K562 (cell line): ENCODE measurements around the gene CRYZL1. TPM values are rescaled to one million over a fixed set of nuclear protein-coding genes. Genes with fewer than 3 reads are reported as not detected.

Experiments
- ATAC-seq: fragments of 200-7000 bp; cut with Tn5 transposase; 3 replicates; pipeline ENCODE4 v1.9.1; 2020; ENCODE audit warnings: moderate library complexity
- BruUV-seq: library from RNA; stranded (reverse); fragments of 400-500 nt; replicated peaks from 2 replicates; lab custom pipeline; 2021; lab: Mats Ljungman, UMichigan
- CTCF ChIA-PET: fragments of 300-600 bp; formaldehyde crosslinking; extraction: SDS; loops from one replicate; lab custom pipeline; 2021; ENCODE audit warnings: low intra/inter-chr PET ratio; lab: Yijun Ruan, JAX
- POLR2A ChIA-PET: fragments of 300-600, 350-650 bp; sonication (Branson Sonifier 250); formaldehyde crosslinking; extraction: SDS; loops from one replicate; lab custom pipeline; 2021; ENCODE audit warnings: antibody characterized with exemption, inconsistent platforms; lab: Yijun Ruan, JAX
- DNase-seq, 4 experiments: peaks; one replicate each; pipeline versions ENCODE4 v3.0.0 to v3.0.0-alpha.2; 2011 to 2018; ENCODE audit warnings: low spot score in 3 of 4, mixed read lengths in 3 of 4; ENCODE audit errors: extremely low read depth in 1 of 4
- FAIRE-seq: peaks from 2 replicates; lab custom pipeline; 2011; peaks lifted over from hg19 to GRCh38; lab: Jason Lieb, UNC
- H2AFZ ChIP-seq: 2 replicates; pipeline ENCODE4 v1.6.0; 2011; ENCODE audit warnings: low read depth, low read length, control low read depth, inconsistent platforms
- H3K27ac ChIP-seq: fragments of 200-600 bp; 3 replicates; pipeline ENCODE4 v1.8.0; 2011; ENCODE audit warnings: low read depth, mild to moderate bottlenecking, control low read depth, inconsistent platforms, low read length, moderate library complexity, mixed read lengths; ENCODE audit errors: extremely low read depth
- H3K27me3 ChIP-seq, 2 experiments: fragments of 300-600 bp in 1 of 2; 2 replicates in 1 of 2; 3 replicates in 1 of 2; pipeline versions ENCODE4 v1.6.0 to v1.8.0; 2011; ENCODE audit warnings: inconsistent platforms in 2 of 2, low read length in 2 of 2, mild to moderate bottlenecking in 1 of 2, mixed read lengths in 1 of 2, moderate library complexity in 1 of 2; ENCODE audit not compliant: control insufficient read depth in 2 of 2, insufficient read depth in 2 of 2
- H3K36me3 ChIP-seq: fragments of 300-600 bp; 3 replicates; pipeline ENCODE4 v1.8.0; 2011; ENCODE audit warnings: mild to moderate bottlenecking, low read length, inconsistent platforms; ENCODE audit not compliant: control insufficient read depth, insufficient read depth
- H3K4me1 ChIP-seq, 2 experiments: fragments of 200-600 bp in 1 of 2; replicated peaks in 1 of 2; 2 replicates in 1 of 2; 3 replicates in 1 of 2; pipeline versions ENCODE4 v1.5.1 to v1.8.0; 2011; ENCODE audit warnings: inconsistent platforms in 2 of 2, low read length in 2 of 2, mild to moderate bottlenecking in 1 of 2, mixed read lengths in 1 of 2, moderate library complexity in 1 of 2; ENCODE audit not compliant: control insufficient read depth in 2 of 2, insufficient read depth in 2 of 2
- H3K4me2 ChIP-seq: 2 replicates; pipeline ENCODE4 v1.6.1; 2011; ENCODE audit warnings: low read length, control low read depth, inconsistent platforms, mixed read lengths; ENCODE audit not compliant: insufficient read depth
- H3K4me3 ChIP-seq: fragments of 200-600 bp; sonication (generic), shearing (Covaris generic); 2 replicates; pipeline ENCODE4 v1.5.1; 2016; ENCODE audit warnings: control low read depth, inconsistent platforms
- H3K79me2 ChIP-seq: fragments of 200-600 bp; 3 replicates; pipeline ENCODE4 v1.8.0; 2011; ENCODE audit warnings: low read length, inconsistent platforms; ENCODE audit not compliant: control insufficient read depth, insufficient read depth
- H3K9ac ChIP-seq, 2 experiments: 2 replicates each; pipeline versions ENCODE4 v1.6.0 to v1.6.1; 2011; ENCODE audit warnings: low read depth in 2 of 2, low read length in 2 of 2, control low read depth in 1 of 2, inconsistent platforms in 1 of 2, mild to moderate bottlenecking in 1 of 2, mixed read lengths in 1 of 2; ENCODE audit not compliant: insufficient read depth in 1 of 2
- H3K9me1 ChIP-seq: one replicate; pipeline ENCODE4 v1.6.0; 2011; ENCODE audit warnings: inconsistent platforms, mild to moderate bottlenecking, low read length, moderate library complexity; ENCODE audit not compliant: control insufficient read depth, insufficient read depth
- H3K9me3 ChIP-seq: replicated peaks from 2 replicates; pipeline ENCODE4 v1.5.1; 2011; ENCODE audit warnings: low read depth, low read length, inconsistent platforms; ENCODE audit not compliant: control insufficient read depth, insufficient read depth
- H4K20me1 ChIP-seq: replicated peaks from 2 replicates; pipeline ENCODE4 v1.6.1; 2011; ENCODE audit warnings: low read length, inconsistent platforms, mixed read lengths; ENCODE audit not compliant: control insufficient read depth, insufficient read depth
- CEBPB ChIP-seq: fragments of 450-650 bp; IDR thresholded peaks from 2 replicates; pipeline ENCODE4 v1.6.1; 2016; ENCODE audit warnings: missing genetic modification characterization, missing compliant biosample characterization
- MAFF ChIP-seq: IDR thresholded peaks from 2 replicates; pipeline ENCODE4 v1.6.1; 2012; ENCODE audit warnings: low read length, improper control_type of control experiment
- MCM5 ChIP-seq: fragments of 450-650 bp; IDR thresholded peaks from 2 replicates; pipeline ENCODE4 v1.6.1; 2016; ENCODE audit warnings: low read depth
- NFATC3 ChIP-seq: fragments of 450-650 bp; IDR thresholded peaks from 2 replicates; pipeline ENCODE4 v1.6.1; 2017; ENCODE audit warnings: mild to moderate bottlenecking
- PYGO2 ChIP-seq: fragments of 450-650 bp; IDR thresholded peaks from 2 replicates; pipeline ENCODE4 v1.6.1; 2016; ENCODE audit warnings: mild to moderate bottlenecking, missing genetic modification characterization, moderate library complexity, missing compliant biosample characterization
- TAF15 ChIP-seq: fragments of 200-400 bp; formaldehyde crosslinking; IDR thresholded peaks from 2 replicates; pipeline ENCODE4 v1.6.1; 2017; ENCODE audit warnings: mild to moderate bottlenecking, low read depth, low read length, moderate library complexity
- TRIM28 ChIP-seq: fragments of 450-650 bp; IDR thresholded peaks from 2 replicates; pipeline ENCODE4 v1.6.1; 2017
- WGBS: fragments of 100-300 bp; shearing (Covaris generic); methylation state at CpG from one replicate; pipeline ENCODE4 v1.1.6; 2016; ENCODE audit warnings: low coverage, mixed read lengths; ENCODE audit not compliant: insufficient coverage; ENCODE audit errors: missing lambda C conversion rate; 5-methylcytosine and 5-hydroxymethylcytosine counted together
- in situ Hi-C: fragments of 300-500 bp; cut with MboI; formaldehyde crosslinking; loops from 4 replicates; pipeline ENCODE4 v1.15.0; 2018; ENCODE audit warnings: inconsistent platforms, mixed read lengths
- intact Hi-C: fragments of 100-400 bp; cut with micrococcal nuclease; formaldehyde crosslinking; loops from 2 replicates; pipeline ENCODE4 v1.14.2; 2022
- polyA plus RNA-seq, 8 experiments: library from polyadenylated mRNA; depleted of rRNA in 4 of 8; stranded (reverse) in 5 of 8; unstranded in 3 of 8; fragments of >200 nt; fragmentation: Nextera tagmentation in 2 of 8; fragmentation: Illumina TruSeq in 1 of 8; extraction: Ambion mirVana in 2 of 8; extraction: Trizol in 1 of 8; gene quantifications; 2 replicates each; pipeline versions ENCODE4 v1.2.1 to v1.2.3, GENCODE V29; 2011 to 2014; ENCODE audit warnings: inconsistent platforms in 1 of 8, missing spikeins in 1 of 8
- total RNA-seq, 7 experiments: library from RNA; depleted of rRNA in 6 of 7; stranded (reverse); fragments of >200 nt in 6 of 7; fragmentation: Illumina TruSeq in 2 of 7; extraction: Trizol in 2 of 7; gene quantifications; 2 replicates each; pipeline versions ENCODE4 v1.2.1 to v1.2.3, GENCODE V29; 2011 to 2021; ENCODE audit warnings: low replicate concordance in 1 of 7

The CRYZL1 gene
- total and polyA plus RNA-seq, 9 of the 15 experiments (the other 6 are each of a cell fraction or from before 2014, with no cell fraction given): 19.9 to 98.2 (median 39.2) TPM

- intact Hi-C loops (no loop called here), in situ Hi-C loops (no loop called here)
- no peak overlapping the region for H3K4me2 ChIP-seq
- H3K27ac ChIP-seq: no peak overlapping the region
- CTCF ChIA-PET: no interaction called here
- H3K27me3 ChIP-seq: peaks cover 0 to 4% of the 10 kb centered on the region in 2 experiments; a peak in 4 of 5 replicates
- ATAC-seq (no peak), FAIRE-seq (no peak), DNase-seq (no peak)
- no peak overlapping the region for H3K9ac ChIP-seq
- no peak for TF ChIP-seq TAF15
- TF ChIP-seq CEBPB: peak; percentile 68
- no peaks in the 10 kb centered on the region for H3K79me2 ChIP-seq
- H4K20me1 ChIP-seq: no peaks in the 10 kb centered on the region
- POLR2A ChIA-PET: no interaction called here
- H3K4me3 ChIP-seq: no peak overlapping the region
- no peaks in the 10 kb centered on the region for H3K36me3 ChIP-seq
- H3K9me3 ChIP-seq: no peaks in the 10 kb centered on the region
- no TSS peak for BruUV-seq
- WGBS: 0% methylated on average over 2 of the region's 2 CpGs
- H2AFZ ChIP-seq: no peak overlapping the region
- H3K9me1 ChIP-seq: no peaks in the 10 kb centered on the region
- H3K4me1 ChIP-seq: no peaks in the 10 kb centered on the region
These were observed 24.6 kb upstream of the CRYZL1 start for GRCh38 chr21:33666153-33666552.

DNA sequence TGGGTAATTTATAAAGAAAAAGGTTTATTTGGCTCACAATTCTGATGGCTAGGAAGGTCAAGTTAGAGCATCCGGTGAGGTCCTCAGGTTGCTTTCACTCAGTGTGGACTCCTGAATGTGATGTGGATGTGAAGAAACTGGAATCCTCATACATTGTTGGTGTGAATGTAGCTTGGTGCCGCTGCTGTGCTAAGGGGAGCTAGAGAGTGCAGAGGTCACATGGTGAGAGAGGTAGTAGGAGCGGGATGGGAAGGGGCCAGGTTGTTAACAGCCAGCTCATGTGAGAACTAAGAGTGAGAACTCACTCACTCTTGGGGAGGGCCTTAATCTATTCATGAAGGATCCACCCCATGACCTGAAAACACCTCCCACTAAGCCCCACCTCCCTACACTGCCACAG lies 22.6 kb upstream of the CRYZL1 start:
- Histone ChIP-seq H3K79me2 (no peaks in the 10 kb centered on the region), H3K4me3 (no peak overlapping the region), H2AFZ (no peak overlapping the region), H3K9ac (no peak overlapping the region), H3K9me3 (no peaks in the 10 kb centered on the region), H3K27me3 (peaks cover 0 to 4% of the 10 kb centered on the region in 2 experiments; a peak in 3 of 5 replicates), H3K27ac (no peak overlapping the region), H3K36me3 (no peaks in the 10 kb centered on the region), H3K4me1 (no peaks in the 10 kb centered on the region; a peak in 2 of 5 replicates), H3K4me2 (no peak overlapping the region), H3K9me1 (no peaks in the 10 kb centered on the region), H4K20me1 (no peaks in the 10 kb centered on the region)
- TF ChIP-seq PYGO2 (tag) (no peak), MCM5 (no peak), NFATC3 (no peak), TRIM28 (no peak), MAFF (no peak)
- DNase-seq (no peak), ATAC-seq (no peak), FAIRE-seq (no peak)
- POLR2A ChIA-PET: interaction anchor here (0.6 to 1.5 kb wide), 3 partner anchors 15 to 830 kb away, joined by 3 to 5 read pairs (median 3); no protein-coding TSS in a partner anchor
- CTCF ChIA-PET: no interaction called here
- 46% methylated on average over 3 of the region's 3 CpGs for WGBS
- no TSS peak for BruUV-seq
- in situ Hi-C loops (no loop called here), intact Hi-C loops (no loop called here)
